SK-N-SH treated with all-trans-retinoic acid at 6 μM for 48 hours (cell line): ENCODE results near the gene ITGB2.

Experiments
- ATAC-seq: fragments of 200-7000 bp; cut with Tn5 transposase; 3 replicates; pipeline ENCODE4 v1.9.1; 2020; ENCODE audit warnings: mild to moderate bottlenecking, moderate library complexity
- BACH2 ChIP-seq: fragments of 250-450 bp; sonication (Bioruptor Pico); IDR thresholded peaks from 2 replicates; pipeline ENCODE4 v1.9.0; 2021; ENCODE audit warnings: mild to moderate bottlenecking, borderline replicate concordance
- CSDC2 ChIP-seq: fragments of 250-450 bp; sonication (Bioruptor Pico); IDR thresholded peaks from 2 replicates; pipeline ENCODE4 v1.5.0; 2020; ENCODE audit warnings: mild to moderate bottlenecking, moderate library complexity
- CSRNP3 ChIP-seq: fragments of 250-450 bp; sonication (Bioruptor Pico); IDR thresholded peaks from 2 replicates; pipeline ENCODE4 v1.5.1; 2021; ENCODE audit warnings: mild to moderate bottlenecking, moderate library complexity
- ISL1 ChIP-seq: fragments of 250-450 bp; sonication (Bioruptor Pico); IDR thresholded peaks from 2 replicates; pipeline ENCODE4 v2.1.2; 2022; ENCODE audit warnings: mild to moderate bottlenecking, moderate library complexity
- OSR1 ChIP-seq: fragments of 250-450 bp; sonication (Bioruptor Pico); IDR thresholded peaks from 2 replicates; pipeline ENCODE4 v1.8.0; 2022; ENCODE audit warnings: moderate library complexity, mild to moderate bottlenecking, inconsistent platforms
- POU6F1 ChIP-seq: fragments of 250-450 bp; sonication (Bioruptor Pico); IDR thresholded peaks from 2 replicates; pipeline ENCODE4 v1.8.0; 2021; ENCODE audit warnings: low read depth, mild to moderate bottlenecking, moderate library complexity, borderline replicate concordance
- PPARA ChIP-seq: fragments of 250-450 bp; sonication (Bioruptor Pico); IDR thresholded peaks from 2 replicates; pipeline ENCODE4 v1.5.0; 2020; ENCODE audit warnings: mild to moderate bottlenecking, borderline replicate concordance
- SNAI2 ChIP-seq: fragments of 250-450 bp; sonication (Bioruptor Pico); IDR thresholded peaks from 2 replicates; pipeline ENCODE4 v1.5.0; 2020; ENCODE audit warnings: mild to moderate bottlenecking, moderate library complexity
- TCF4 ChIP-seq: fragments of 250-450 bp; sonication (Bioruptor Pico); IDR thresholded peaks from 2 replicates; pipeline ENCODE4 v1.8.0; 2021; ENCODE audit warnings: mild to moderate bottlenecking, moderate library complexity, borderline replicate concordance
- TSHZ2 ChIP-seq: fragments of 250-450 bp; sonication (Bioruptor Pico); IDR thresholded peaks from 2 replicates; pipeline ENCODE4 v1.5.0; 2020; ENCODE audit warnings: mild to moderate bottlenecking, moderate library complexity
- ZC3H10 ChIP-seq: fragments of 250-450 bp; sonication (Bioruptor Pico); IDR thresholded peaks from 2 replicates; pipeline ENCODE4 v1.5.1; 2021; ENCODE audit warnings: mild to moderate bottlenecking, moderate library complexity
- ZFP3 ChIP-seq: fragments of 250-450 bp; sonication (Bioruptor Pico); IDR thresholded peaks from 2 replicates; pipeline ENCODE4 v1.5.0; 2020; ENCODE audit warnings: mild to moderate bottlenecking, moderate library complexity
- ZFP30 ChIP-seq: fragments of 450-650 bp; formaldehyde crosslinking; IDR thresholded peaks from 2 replicates; pipeline ENCODE4 v1.5.0; 2022; ENCODE audit warnings: mild to moderate bottlenecking, moderate library complexity
- ZNF565 ChIP-seq: fragments of 450-650 bp; formaldehyde crosslinking; conservative IDR thresholded peaks from 2 replicates; pipeline ENCODE4 v1.5.0; 2020; ENCODE audit warnings: low read depth, mild to moderate bottlenecking, moderate library complexity
- ZNF70 ChIP-seq: fragments of 450-650 bp; formaldehyde crosslinking; IDR thresholded peaks from 2 replicates; pipeline ENCODE4 v1.5.0; 2020; ENCODE audit warnings: mild to moderate bottlenecking, moderate library complexity
- ZNF8 ChIP-seq: fragments of 450-650 bp; formaldehyde crosslinking; IDR thresholded peaks from 2 replicates; pipeline ENCODE4 v1.5.0; 2020; ENCODE audit warnings: mild to moderate bottlenecking, moderate library complexity
- TF ChIP-seq, protein P1 (sequence below): fragments of 250-450 bp; sonication (Bioruptor Pico); IDR thresholded peaks from 2 replicates; pipeline ENCODE4 v1.8.0; 2020; ENCODE audit warnings: mild to moderate bottlenecking, moderate library complexity, borderline replicate concordance

ITGB2 gene

GRCh38 chr21:44931501-44932407 is 11.1 kb upstream of the ITGB2 start (continued):
- TF ChIP-seq ZC3H10 (CRISPR knock-in tag) = no peak
- no peak for TF ChIP-seq TCF4 (CRISPR knock-in tag)
- no peak for TF ChIP-seq OSR1 (CRISPR knock-in tag)

GRCh38 chr21:44931137-44931500 is 10.4 kb upstream of the ITGB2 start:
- ATAC-seq = no peak; the same call in 2 of the 3 replicates

GRCh38 chr21:44930543-44930981 is 9.9 kb upstream of the ITGB2 start:
- no peak for ATAC-seq
- TF ChIP-seq, protein P1, sequence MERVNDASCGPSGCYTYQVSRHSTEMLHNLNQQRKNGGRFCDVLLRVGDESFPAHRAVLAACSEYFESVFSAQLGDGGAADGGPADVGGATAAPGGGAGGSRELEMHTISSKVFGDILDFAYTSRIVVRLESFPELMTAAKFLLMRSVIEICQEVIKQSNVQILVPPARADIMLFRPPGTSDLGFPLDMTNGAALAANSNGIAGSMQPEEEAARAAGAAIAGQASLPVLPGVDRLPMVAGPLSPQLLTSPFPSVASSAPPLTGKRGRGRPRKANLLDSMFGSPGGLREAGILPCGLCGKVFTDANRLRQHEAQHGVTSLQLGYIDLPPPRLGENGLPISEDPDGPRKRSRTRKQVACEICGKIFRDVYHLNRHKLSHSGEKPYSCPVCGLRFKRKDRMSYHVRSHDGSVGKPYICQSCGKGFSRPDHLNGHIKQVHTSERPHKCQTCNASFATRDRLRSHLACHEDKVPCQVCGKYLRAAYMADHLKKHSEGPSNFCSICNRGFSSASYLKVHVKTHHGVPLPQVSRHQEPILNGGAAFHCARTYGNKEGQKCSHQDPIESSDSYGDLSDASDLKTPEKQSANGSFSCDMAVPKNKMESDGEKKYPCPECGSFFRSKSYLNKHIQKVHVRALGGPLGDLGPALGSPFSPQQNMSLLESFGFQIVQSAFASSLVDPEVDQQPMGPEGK (CRISPR knock-in tag) = no peak
- TF ChIP-seq ZC3H10 (CRISPR knock-in tag) = no peak
- no peak for TF ChIP-seq CSDC2 (CRISPR knock-in tag)
- no peak for TF ChIP-seq ISL1 (CRISPR knock-in tag)
- no peak for TF ChIP-seq TSHZ2 (CRISPR knock-in tag)
- no peak for TF ChIP-seq PPARA
- no peak for TF ChIP-seq CSRNP3 (CRISPR knock-in tag)
- TF ChIP-seq OSR1 (CRISPR knock-in tag) = no peak
- TF ChIP-seq POU6F1 (CRISPR knock-in tag) = no peak
- no peak for TF ChIP-seq ZNF70 (CRISPR knock-in tag)
- no peak for TF ChIP-seq ZFP3 (CRISPR knock-in tag)
- TF ChIP-seq SNAI2 = no peak
- TF ChIP-seq ZNF565 (CRISPR knock-in tag) = no peak
- TF ChIP-seq ZFP30 (CRISPR knock-in tag) = no peak
- no peak for TF ChIP-seq ZNF8 (CRISPR knock-in tag)

More at GRCh38 chr21:44931137-44931500, 10.4 kb upstream of the ITGB2 start:
- no peak for TF ChIP-seq ZNF565 (CRISPR knock-in tag)
- TF ChIP-seq BACH2 (CRISPR knock-in tag) = no peak
- TF ChIP-seq POU6F1 (CRISPR knock-in tag) = no peak
